LNCaP clone FGC (cell line): ENCODE data around the gene SRSF10.

ENCODE experiments used
- DNase-seq: peaks from one replicate; pipeline ENCODE4 v3.0.0-alpha.2; 2011; ENCODE audit warnings: low read depth
- H3K4me3 ChIP-seq: 2 replicates; pipeline ENCODE4 v1.5.1; 2011; ENCODE audit warnings: mild to moderate bottlenecking, low read depth, low read length, control low read depth
- TF ChIP-seq, protein P1 (sequence below): IDR thresholded peaks from 2 replicates; pipeline ENCODE4 v1.5.1; 2012; ENCODE audit warnings: mild to moderate bottlenecking; ENCODE audit not compliant: control insufficient read depth, insufficient read depth; ENCODE audit errors: extremely low read depth

SRSF10 gene

GRCh38 chr1:23953020-23953419 lies 27.1 kb downstream of the SRSF10 start:
- TF ChIP-seq, protein P1, sequence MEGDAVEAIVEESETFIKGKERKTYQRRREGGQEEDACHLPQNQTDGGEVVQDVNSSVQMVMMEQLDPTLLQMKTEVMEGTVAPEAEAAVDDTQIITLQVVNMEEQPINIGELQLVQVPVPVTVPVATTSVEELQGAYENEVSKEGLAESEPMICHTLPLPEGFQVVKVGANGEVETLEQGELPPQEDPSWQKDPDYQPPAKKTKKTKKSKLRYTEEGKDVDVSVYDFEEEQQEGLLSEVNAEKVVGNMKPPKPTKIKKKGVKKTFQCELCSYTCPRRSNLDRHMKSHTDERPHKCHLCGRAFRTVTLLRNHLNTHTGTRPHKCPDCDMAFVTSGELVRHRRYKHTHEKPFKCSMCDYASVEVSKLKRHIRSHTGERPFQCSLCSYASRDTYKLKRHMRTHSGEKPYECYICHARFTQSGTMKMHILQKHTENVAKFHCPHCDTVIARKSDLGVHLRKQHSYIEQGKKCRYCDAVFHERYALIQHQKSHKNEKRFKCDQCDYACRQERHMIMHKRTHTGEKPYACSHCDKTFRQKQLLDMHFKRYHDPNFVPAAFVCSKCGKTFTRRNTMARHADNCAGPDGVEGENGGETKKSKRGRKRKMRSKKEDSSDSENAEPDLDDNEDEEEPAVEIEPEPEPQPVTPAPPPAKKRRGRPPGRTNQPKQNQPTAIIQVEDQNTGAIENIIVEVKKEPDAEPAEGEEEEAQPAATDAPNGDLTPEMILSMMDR: no peak
- H3K4me3 ChIP-seq: no peak overlapping the region
- DNase-seq: no peak

GRCh38 chr1:23947366-23947765 lies 32.8 kb downstream of the SRSF10 start:
- no peak for DNase-seq
- TF ChIP-seq, protein P1: no peak

DNA sequence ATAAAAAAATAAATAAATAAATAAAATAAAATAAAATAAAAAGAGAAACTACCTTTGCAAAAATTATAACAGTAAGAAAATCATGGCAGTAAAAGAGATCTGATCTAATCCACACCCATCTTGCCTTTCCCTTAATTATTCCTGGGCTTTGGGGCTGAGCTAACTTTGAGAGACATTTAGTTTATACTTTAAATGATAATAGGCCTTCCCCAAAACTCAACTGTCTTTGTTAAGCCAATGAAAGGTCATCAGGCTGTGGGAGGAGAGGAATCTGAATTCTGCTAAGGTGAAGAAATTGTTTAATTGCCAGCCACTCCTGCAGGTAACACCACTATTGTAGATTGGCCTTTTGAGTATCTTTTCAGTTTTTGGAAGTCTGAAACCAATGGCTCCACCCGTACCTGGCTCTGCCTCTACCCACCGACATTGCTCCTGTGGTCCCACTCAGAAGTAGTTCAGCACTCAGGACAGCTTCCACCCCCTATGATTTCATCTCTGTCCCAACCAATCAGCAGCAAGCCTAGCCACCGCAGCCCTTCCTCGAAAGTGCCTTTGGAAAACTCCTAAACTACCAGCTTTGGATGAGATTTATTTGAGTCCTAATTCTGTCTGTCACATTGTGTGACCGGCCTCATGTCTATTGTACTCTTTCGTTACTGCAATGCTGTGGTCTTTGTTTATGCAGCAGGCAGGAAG lies 43.5 kb downstream of the SRSF10 start:
- TF ChIP-seq, protein P1: no peak
- no peak overlapping the region for H3K4me3 ChIP-seq
- no peak for DNase-seq

More at GRCh38 chr1:23947366-23947765, 32.8 kb downstream of the SRSF10 start:
- H3K4me3 ChIP-seq: no peak overlapping the region

DNA sequence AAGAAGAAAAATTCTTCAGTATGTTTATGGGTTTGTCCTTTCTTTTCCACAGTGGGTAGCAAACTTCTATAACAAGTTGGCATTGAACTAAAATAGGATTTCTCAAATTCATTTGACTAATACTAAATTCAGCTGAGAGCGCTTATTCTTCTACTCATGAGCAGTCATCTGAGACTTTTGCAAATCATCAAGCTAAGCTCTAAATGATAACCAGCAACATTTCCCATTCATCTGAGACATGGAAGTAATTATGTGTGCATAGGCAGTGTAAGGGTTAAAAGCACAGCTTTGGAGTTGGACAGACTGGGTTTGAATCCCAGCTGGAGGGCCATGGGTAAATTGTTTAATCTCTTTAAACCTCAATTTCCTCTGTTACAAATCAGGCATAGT lies 48.6 kb downstream of the SRSF10 start:
- TF ChIP-seq, protein P1: no peak
- no peak overlapping the region for H3K4me3 ChIP-seq
- DNase-seq: no peak

- no peak for DNase-seq
- TF ChIP-seq, protein P1: no peak
- H3K4me3 ChIP-seq: no peak overlapping the region
These were observed 49.2 kb downstream of the SRSF10 start for GRCh38 chr1:23930861-23931490.

GRCh38 chr1:23930270-23930669 lies 49.9 kb downstream of the SRSF10 start:
- no peak overlapping the region for H3K4me3 ChIP-seq
- TF ChIP-seq, protein P1: no peak
- DNase-seq: no peak
